Measurements from ENCODE around the gene TMOD1. TPM values are rescaled to one million over a fixed set of nuclear protein-coding genes. Genes with fewer than 3 reads are reported as not detected.

TMOD1 gene
- total and polyA plus RNA-seq, 10 of the 15 experiments (the other 5 are each of a cell fraction or from before 2014, with no cell fraction given), result 4.0 to 44.1 (median 15.4) TPM

GRCh38 chr9:97459326-97459725 is 42.1 kb upstream of the TMOD1 start:
- no peak overlapping the region for H3K9ac ChIP-seq (ENCODE audit: control insufficient read depth, insufficient read depth, low read length)
- no peaks in the 10 kb centered on the region for H3K27me3 ChIP-seq (replicated peaks in 1 of 2; ENCODE audit: control insufficient read depth in 2 of 2, insufficient read depth in 2 of 2, low read length in 1 of 2)
- H3K9me3 ChIP-seq (replicated peaks; ENCODE audit: control insufficient read depth, insufficient read depth, low read length), result no peaks in the 10 kb centered on the region
- H2AFZ ChIP-seq (ENCODE audit: control insufficient read depth, low read depth, low read length), result no peak overlapping the region
- BruUV-seq (replicated peaks), result no TSS peak
- no peak overlapping the region for H3K4me2 ChIP-seq (ENCODE audit: control insufficient read depth, insufficient read depth)
- no peak overlapping the region for H3K4me3 ChIP-seq
- no peaks in the 10 kb centered on the region for H3K79me2 ChIP-seq (ENCODE audit: control insufficient read depth, insufficient read depth, low read length)
- intact Hi-C loops (cut with micrococcal nuclease; ENCODE audit: unreplicated experiment), result no loop called here
- ATAC-seq (no peak), DNase-seq (ENCODE audit: low read depth, low spot score) (no peak), FAIRE-seq (no peak)
- no peaks in the 10 kb centered on the region for H3K4me1 ChIP-seq (ENCODE audit: control insufficient read depth, insufficient read depth, low read length)
- CTCF ChIA-PET, result interaction anchor here (0.6 to 2.1 kb wide), 4 partner anchors 10 to 156 kb away, joined by 3 to 24 read pairs (median 8); no protein-coding TSS in a partner anchor
- peaks cover 0 to 2% of the 10 kb centered on the region in 2 experiments; a peak in 1 of 4 replicates for H3K36me3 ChIP-seq (ENCODE audit: control insufficient read depth in 2 of 2, insufficient read depth in 2 of 2, low read length in 1 of 2)
- RAD21 ChIA-PET (ENCODE audit: unreplicated experiment), result interaction anchor here (1.5 kb wide), 1 partner anchor 19 kb away, joined by 3 read pairs; no protein-coding TSS in a partner anchor
- H3K27ac ChIP-seq (ENCODE audit: control insufficient read depth, insufficient read depth), result no peak overlapping the region
- POLR2A ChIA-PET, result no interaction called here
- SMC1A ChIA-PET (ENCODE audit: uncharacterized antibody, unreplicated experiment), result interaction anchor here (0.6 to 1.9 kb wide), 6 partner anchors 13 to 156 kb away, joined by 3 to 7 read pairs (median 3); no protein-coding TSS in a partner anchor
- no peaks in the 10 kb centered on the region for H4K20me1 ChIP-seq (ENCODE audit: control insufficient read depth, insufficient read depth)
- in situ Hi-C loops (cut with MboI), result no loop called here
- TF ChIP-seq ZBTB11 (CRISPR knock-in tag; IDR thresholded peaks at IDR 0.05), result no peak
- no peak for TF ChIP-seq MTA3 (IDR thresholded peaks at IDR 0.05; ENCODE audit: borderline replicate concordance, low read length)
- TF ChIP-seq IKZF1 (conservative IDR thresholded peaks at IDR 0.05), result no peak
- TF ChIP-seq BCLAF1 (IDR thresholded peaks at IDR 0.05), result no peak
- TF ChIP-seq SUZ12 (IDR thresholded peaks at IDR 0.05; ENCODE audit: unreplicated experiment), result no peak
- TF ChIP-seq HDAC6 (IDR thresholded peaks at IDR 0.05; ENCODE audit: unreplicated experiment), result no peak
- TF ChIP-seq RB1 (IDR thresholded peaks at IDR 0.05; ENCODE audit: borderline replicate concordance), result no peak
- TF ChIP-seq FOS (IDR thresholded peaks at IDR 0.05; ENCODE audit: borderline replicate concordance, extremely low read depth, insufficient read length), result no peak
- TF ChIP-seq ZNF274 (IDR thresholded peaks at IDR 0.05; ENCODE audit: insufficient read depth, insufficient read length), result no peak
- TF ChIP-seq RBBP5 (conservative IDR thresholded peaks at IDR 0.05), result no peak
- TF ChIP-seq SRF (IDR thresholded peaks at IDR 0.05; ENCODE audit: low read depth in 2 of 2, low read length in 2 of 2), result no peak
- TF ChIP-seq RUNX3 (IDR thresholded peaks at IDR 0.05; ENCODE audit: low read length), result no peak
- no peak for TF ChIP-seq CEBPB (IDR thresholded peaks at IDR 0.05; ENCODE audit: borderline replicate concordance in 1 of 2, low read depth in 2 of 2, low read length in 2 of 2)
